ENCODE data around the gene EPX.

Gene EPX

GRCh38 chr17:58247511-58248363, 55.2 kb downstream of the EPX start:
- Histone ChIP-seq H3K4me1 (ENCODE audit: control insufficient read depth, insufficient read depth, low read length) (no peaks in the 10 kb centered on the region), H3K27ac (ENCODE audit: insufficient read depth, low read depth, low read length, poor library complexity, severe bottlenecking) (no peak overlapping the region), H3K4me3 (ENCODE audit: insufficient read depth, low read depth, low read length) (no peak overlapping the region), H3K36me3 (ENCODE audit: control insufficient read depth, insufficient read depth, low read length) (no peaks in the 10 kb centered on the region), H3K9me3 (ENCODE audit: control insufficient read depth, low read length) (no peaks in the 10 kb centered on the region), H3K27me3 (ENCODE audit: control insufficient read depth, insufficient read depth, low read length, poor library complexity, severe bottlenecking) (peaks cover 85% of the 10 kb centered on the region)
- WGBS, 2 experiments, result 86 to 94% methylated on average over 10 of the region's 10 CpGs

- Histone ChIP-seq H3K9me3 (ENCODE audit: control insufficient read depth, low read length) (no peaks in the 10 kb centered on the region), H3K27me3 (ENCODE audit: control insufficient read depth, insufficient read depth, low read length, poor library complexity, severe bottlenecking) (peaks cover 88% of the 10 kb centered on the region), H3K27ac (ENCODE audit: insufficient read depth, low read depth, low read length, poor library complexity, severe bottlenecking) (no peak overlapping the region), H3K4me1 (ENCODE audit: control insufficient read depth, insufficient read depth, low read length) (no peaks in the 10 kb centered on the region), H3K4me3 (ENCODE audit: insufficient read depth, low read depth, low read length) (no peak overlapping the region), H3K36me3 (ENCODE audit: control insufficient read depth, insufficient read depth, low read length) (no peaks in the 10 kb centered on the region)
- 44 to 47% methylated on average over 10 of the region's 10 CpGs for WGBS, 2 experiments
Observed at GRCh38 chr17:58248955-58249269, 56.4 kb downstream of the EPX start.

GRCh38 chr17:58249270-58250133, 57.0 kb downstream of the EPX start:
- H3K27ac ChIP-seq (ENCODE audit: insufficient read depth, low read depth, low read length, poor library complexity, severe bottlenecking), result no peak overlapping the region
- no peaks in the 10 kb centered on the region for H3K9me3 ChIP-seq (ENCODE audit: control insufficient read depth, low read length)
- H3K4me1 ChIP-seq (ENCODE audit: control insufficient read depth, insufficient read depth, low read length), result no peaks in the 10 kb centered on the region
- H3K27me3 ChIP-seq (ENCODE audit: control insufficient read depth, insufficient read depth, low read length, poor library complexity, severe bottlenecking), result peaks cover 91% of the 10 kb centered on the region
- no peaks in the 10 kb centered on the region for H3K36me3 ChIP-seq (ENCODE audit: control insufficient read depth, insufficient read depth, low read length)
- WGBS, 2 experiments, result 11 to 12% methylated on average over 57 of the region's 57 CpGs
- peak overlapping the region; percentile 14 for H3K4me3 ChIP-seq (ENCODE audit: insufficient read depth, low read depth, low read length)

- Histone ChIP-seq H3K4me1 (ENCODE audit: control insufficient read depth, insufficient read depth, low read length) (no peaks in the 10 kb centered on the region), H3K27me3 (ENCODE audit: control insufficient read depth, insufficient read depth, low read length, poor library complexity, severe bottlenecking) (peaks cover 93% of the 10 kb centered on the region), H3K9me3 (ENCODE audit: control insufficient read depth, low read length) (no peaks in the 10 kb centered on the region), H3K36me3 (ENCODE audit: control insufficient read depth, insufficient read depth, low read length) (no peaks in the 10 kb centered on the region), H3K4me3 (ENCODE audit: insufficient read depth, low read depth, low read length) (no peak overlapping the region), H3K27ac (ENCODE audit: insufficient read depth, low read depth, low read length, poor library complexity, severe bottlenecking) (no peak overlapping the region)
- WGBS, 2 experiments, result 94% methylated on average over 12 of the region's 12 CpGs
Observed at GRCh38 chr17:58250344-58251011, 58.0 kb downstream of the EPX start.

GRCh38 chr17:58252141-58252540, 59.6 kb downstream of the EPX start:
- WGBS, 2 experiments, result 75 to 77% methylated on average over 9 of the region's 9 CpGs
- peaks cover 84% of the 10 kb centered on the region for H3K27me3 ChIP-seq (ENCODE audit: control insufficient read depth, insufficient read depth, low read length, poor library complexity, severe bottlenecking)
- no peak overlapping the region for H3K27ac ChIP-seq (ENCODE audit: insufficient read depth, low read depth, low read length, poor library complexity, severe bottlenecking)

GRCh38 chr17:58253082-58253481, 60.6 kb downstream of the EPX start:
- Histone ChIP-seq H3K4me3 (ENCODE audit: insufficient read depth, low read depth, low read length) (no peak overlapping the region), H3K9me3 (ENCODE audit: control insufficient read depth, low read length) (no peaks in the 10 kb centered on the region), H3K36me3 (ENCODE audit: control insufficient read depth, insufficient read depth, low read length) (no peaks in the 10 kb centered on the region), H3K27me3 (ENCODE audit: control insufficient read depth, insufficient read depth, low read length, poor library complexity, severe bottlenecking) (peaks cover 81% of the 10 kb centered on the region), H3K4me1 (ENCODE audit: control insufficient read depth, insufficient read depth, low read length) (no peaks in the 10 kb centered on the region), H3K27ac (ENCODE audit: insufficient read depth, low read depth, low read length, poor library complexity, severe bottlenecking) (no peak overlapping the region)
- WGBS, 2 experiments, result 87 to 94% methylated on average over 3 of the region's 3 CpGs

More at GRCh38 chr17:58252141-58252540, 59.6 kb downstream of the EPX start:
- H3K9me3 ChIP-seq (ENCODE audit: control insufficient read depth, low read length), result no peaks in the 10 kb centered on the region
- no peaks in the 10 kb centered on the region for H3K36me3 ChIP-seq (ENCODE audit: control insufficient read depth, insufficient read depth, low read length)
- H3K4me1 ChIP-seq (ENCODE audit: control insufficient read depth, insufficient read depth, low read length), result no peaks in the 10 kb centered on the region
- no peak overlapping the region for H3K4me3 ChIP-seq (ENCODE audit: insufficient read depth, low read depth, low read length)

Data from ectodermal cell (in vitro differentiated cells).